Parathyroid adenoma (tissue), 2 donors: ENCODE results near the gene ATRN.

Experiments
- H2AFZ ChIP-seq: fragments of 300-600 bp; sonication (generic); one replicate; pipeline ENCODE4 v1.7.0; 2017; ENCODE audit warnings: antibody characterized with exemption, mild to moderate bottlenecking
- H3K27ac ChIP-seq: fragments of 300-600 bp; sonication (generic); one replicate; pipeline ENCODE4 v1.7.0; 2017
- H3K27me3 ChIP-seq: fragments of 300-600 bp; sonication (generic); one replicate; pipeline ENCODE4 v1.7.0; 2017; ENCODE audit warnings: low read length; ENCODE audit not compliant: control insufficient read depth, insufficient read depth
- H3K36me3 ChIP-seq: fragments of 300-600 bp; sonication (generic); one replicate; pipeline ENCODE4 v1.7.0; 2017; ENCODE audit warnings: low read length; ENCODE audit not compliant: control insufficient read depth, insufficient read depth
- H3K4me1 ChIP-seq: fragments of 300-600 bp; sonication (generic); one replicate; pipeline ENCODE4 v1.7.0; 2017; ENCODE audit warnings: control low read depth
- H3K4me2 ChIP-seq: fragments of 300-600 bp; sonication (generic); one replicate; pipeline ENCODE4 v1.7.0; 2017; ENCODE audit warnings: low read length
- H3K4me3 ChIP-seq: fragments of 300-600 bp; sonication (generic); one replicate; pipeline ENCODE4 v1.7.0; 2017; ENCODE audit warnings: low read depth, low read length
- H3K79me2 ChIP-seq: fragments of 300-600 bp; sonication (generic); one replicate; pipeline ENCODE4 v1.7.0; 2017; ENCODE audit warnings: control low read depth
- H3K9ac ChIP-seq: fragments of 300-600 bp; sonication (generic); one replicate; pipeline ENCODE4 v1.7.0; 2017; ENCODE audit warnings: mild to moderate bottlenecking
- H3K9me3 ChIP-seq: fragments of 300-600 bp; sonication (generic); one replicate; pipeline ENCODE4 v1.7.0; 2017; ENCODE audit warnings: low read length; ENCODE audit not compliant: control insufficient read depth
- CTCF ChIP-seq: fragments of 300-600 bp; sonication (generic); IDR thresholded peaks from one replicate; pipeline ENCODE4 v1.7.0; 2017; ENCODE audit warnings: antibody characterized with exemption, mild to moderate bottlenecking
- donor health status: primary hyperparathyroidism.

Gene ATRN

GRCh38 chr20:3563133-3563532 lies 92.3 kb downstream of the ATRN start:
- H3K36me3 ChIP-seq, result no peaks in the 10 kb centered on the region
- no peaks in the 10 kb centered on the region for H3K27me3 ChIP-seq
- H3K27ac ChIP-seq, result no peak overlapping the region
- H3K4me3 ChIP-seq, result no peak overlapping the region
- no peak for TF ChIP-seq CTCF
- no peak overlapping the region for H3K4me2 ChIP-seq
- H3K79me2 ChIP-seq, result peaks cover 6% of the 10 kb centered on the region
- H3K4me1 ChIP-seq, result no peaks in the 10 kb centered on the region
- H3K9me3 ChIP-seq, result no peaks in the 10 kb centered on the region
- no peak overlapping the region for H3K9ac ChIP-seq
- H2AFZ ChIP-seq, result no peak overlapping the region

GRCh38 chr20:3563548-3564177 lies 92.8 kb downstream of the ATRN start:
- Histone ChIP-seq H3K36me3 (no peaks in the 10 kb centered on the region), H3K4me1 (no peaks in the 10 kb centered on the region), H3K79me2 (peaks cover 6% of the 10 kb centered on the region), H3K4me3 (no peak overlapping the region), H3K9ac (no peak overlapping the region), H3K9me3 (no peaks in the 10 kb centered on the region), H3K27ac (no peak overlapping the region), H3K27me3 (no peaks in the 10 kb centered on the region), H3K4me2 (no peak overlapping the region), H2AFZ (no peak overlapping the region)
- TF ChIP-seq CTCF, result peak; percentile 67

GRCh38 chr20:3565851-3566250 lies 95.0 kb downstream of the ATRN start:
- no peaks in the 10 kb centered on the region for H3K9me3 ChIP-seq
- H3K79me2 ChIP-seq, result peaks cover 6% of the 10 kb centered on the region
- no peak overlapping the region for H3K4me3 ChIP-seq
- no peak overlapping the region for H3K27ac ChIP-seq
- no peak overlapping the region for H3K4me2 ChIP-seq
- no peak overlapping the region for H3K9ac ChIP-seq
- TF ChIP-seq CTCF, result no peak
- no peak overlapping the region for H2AFZ ChIP-seq
- no peaks in the 10 kb centered on the region for H3K4me1 ChIP-seq
- no peaks in the 10 kb centered on the region for H3K27me3 ChIP-seq
- no peaks in the 10 kb centered on the region for H3K36me3 ChIP-seq

- H3K4me2 ChIP-seq, result no peak overlapping the region
- H3K79me2 ChIP-seq, result no peaks in the 10 kb centered on the region
- no peak overlapping the region for H3K27ac ChIP-seq
- no peaks in the 10 kb centered on the region for H3K36me3 ChIP-seq
- no peak overlapping the region for H3K4me3 ChIP-seq
- no peaks in the 10 kb centered on the region for H3K4me1 ChIP-seq
- H3K9me3 ChIP-seq, result no peaks in the 10 kb centered on the region
- H3K27me3 ChIP-seq, result no peaks in the 10 kb centered on the region
- no peak overlapping the region for H3K9ac ChIP-seq
- TF ChIP-seq CTCF, result no peak
- H2AFZ ChIP-seq, result no peak overlapping the region
These were observed 101.3 kb downstream of the ATRN start for GRCh38 chr20:3572151-3572550.

- Histone ChIP-seq H3K36me3 (no peaks in the 10 kb centered on the region), H2AFZ (no peak overlapping the region), H3K4me3 (no peak overlapping the region), H3K27me3 (no peaks in the 10 kb centered on the region), H3K4me1 (peaks cover 13% of the 10 kb centered on the region), H3K9me3 (no peaks in the 10 kb centered on the region), H3K79me2 (no peaks in the 10 kb centered on the region), H3K4me2 (no peak overlapping the region), H3K27ac (no peak overlapping the region), H3K9ac (no peak overlapping the region)
- no peak for TF ChIP-seq CTCF
These were observed 105.5 kb downstream of the ATRN start for GRCh38 chr20:3576363-3576762.
